ENCODE results near the gene PRAMEF14. TPM values are rescaled to one million over a fixed set of nuclear protein-coding genes. Genes with fewer than 3 reads are reported as not detected.

The PRAMEF14 gene
- polyA plus RNA-seq, 4 donors, result not detected

Other genes starting within 250 kb of the PRAMEF14 start
- gene HNRNPCL2, start 230.3 kb downstream of the PRAMEF14 start, polyA plus RNA-seq (ENCODE audit: insufficient read length in 4 of 4), result under 1 TPM in 2 of 4 donors, not detected in 2; 0.19 to 0.42 TPM
- gene PRAMEF26, start 191.1 kb downstream of the PRAMEF14 start, polyA plus RNA-seq (ENCODE audit: insufficient read length in 4 of 4), result not detected
- under 1 TPM in 2 of 4 donors, not detected in 2; 0.18 to 0.41 TPM for gene HNRNPCL4, start 181.5 kb downstream of the PRAMEF14 start, polyA plus RNA-seq (ENCODE audit: insufficient read length in 4 of 4)
- gene PRAMEF9, start 175.3 kb downstream of the PRAMEF14 start, polyA plus RNA-seq (ENCODE audit: insufficient read length in 4 of 4), result not detected
- not detected for gene PRAMEF13, start 145.7 kb downstream of the PRAMEF14 start, polyA plus RNA-seq (ENCODE audit: insufficient read length in 4 of 4)
- not detected for gene PRAMEF18, start 121.0 kb downstream of the PRAMEF14 start, polyA plus RNA-seq (ENCODE audit: insufficient read length in 4 of 4)
- gene PRAMEF5, start 92.9 kb downstream of the PRAMEF14 start, polyA plus RNA-seq (ENCODE audit: insufficient read length in 4 of 4), result not detected
- not detected for gene PRAMEF8, start 62.0 kb downstream of the PRAMEF14 start, polyA plus RNA-seq (ENCODE audit: insufficient read length in 4 of 4)
- not detected for gene PRAMEF33, start 43.6 kb downstream of the PRAMEF14 start, polyA plus RNA-seq (ENCODE audit: insufficient read length in 4 of 4)
- gene PRAMEF15, start 31.6 kb downstream of the PRAMEF14 start, polyA plus RNA-seq (ENCODE audit: insufficient read length in 4 of 4), result not detected
- not detected for gene PRAMEF19, start 24.8 kb upstream of the PRAMEF14 start, polyA plus RNA-seq (ENCODE audit: insufficient read length in 4 of 4)
- gene PRAMEF17, start 42.5 kb upstream of the PRAMEF14 start, polyA plus RNA-seq (ENCODE audit: insufficient read length in 4 of 4), result not detected
- not detected for gene PRAMEF20, start 63.3 kb upstream of the PRAMEF14 start, polyA plus RNA-seq (ENCODE audit: insufficient read length in 4 of 4)
- gene LRRC38, start 166.9 kb upstream of the PRAMEF14 start, polyA plus RNA-seq (ENCODE audit: insufficient read length in 4 of 4), result 1 to 10 TPM in 1 of 4 donors, under 1 TPM in 1, not detected in 2; 0.45 to 7.7 TPM
- gene PDPN, start 236.7 kb upstream of the PRAMEF14 start, polyA plus RNA-seq (ENCODE audit: insufficient read length in 4 of 4), result 10 to 100 TPM; 15.1 to 99.8 (median 20.9) TPM

Data from left renal pelvis (tissue), 4 donors.